K562 (cell line): Measurements from ENCODE around the gene AAK1. TPM values are rescaled to one million over a fixed set of nuclear protein-coding genes. Genes with fewer than 3 reads are reported as not detected.

ENCODE experiments used
- ATAC-seq: fragments of 200-7000 bp; cut with Tn5 transposase; 3 replicates; pipeline ENCODE4 v1.9.1; 2020; ENCODE audit warnings: moderate library complexity
- BruUV-seq: library from RNA; stranded (reverse); fragments of 400-500 nt; replicated peaks from 2 replicates; lab custom pipeline; 2021; lab: Mats Ljungman, UMichigan
- CTCF ChIA-PET: fragments of 300-600 bp; formaldehyde crosslinking; extraction: SDS; loops from one replicate; lab custom pipeline; 2021; ENCODE audit warnings: low intra/inter-chr PET ratio; lab: Yijun Ruan, JAX
- POLR2A ChIA-PET: fragments of 300-600, 350-650 bp; sonication (Branson Sonifier 250); formaldehyde crosslinking; extraction: SDS; loops from one replicate; lab custom pipeline; 2021; ENCODE audit warnings: antibody characterized with exemption, inconsistent platforms; lab: Yijun Ruan, JAX
- DNase-seq, 4 experiments: peaks; one replicate each; pipeline versions ENCODE4 v3.0.0 to v3.0.0-alpha.2; 2011 to 2018; ENCODE audit warnings: low spot score in 3 of 4, mixed read lengths in 3 of 4; ENCODE audit errors: extremely low read depth in 1 of 4
- FAIRE-seq: peaks from 2 replicates; lab custom pipeline; 2011; peaks lifted over from hg19 to GRCh38; lab: Jason Lieb, UNC
- H2AFZ ChIP-seq: 2 replicates; pipeline ENCODE4 v1.6.0; 2011; ENCODE audit warnings: low read depth, low read length, control low read depth, inconsistent platforms
- H3K27ac ChIP-seq: fragments of 200-600 bp; 3 replicates; pipeline ENCODE4 v1.8.0; 2011; ENCODE audit warnings: low read depth, mild to moderate bottlenecking, control low read depth, inconsistent platforms, low read length, moderate library complexity, mixed read lengths; ENCODE audit errors: extremely low read depth
- H3K27me3 ChIP-seq, 2 experiments: fragments of 300-600 bp in 1 of 2; 2 replicates in 1 of 2; 3 replicates in 1 of 2; pipeline versions ENCODE4 v1.6.0 to v1.8.0; 2011; ENCODE audit warnings: inconsistent platforms in 2 of 2, low read length in 2 of 2, mild to moderate bottlenecking in 1 of 2, mixed read lengths in 1 of 2, moderate library complexity in 1 of 2; ENCODE audit not compliant: control insufficient read depth in 2 of 2, insufficient read depth in 2 of 2
- H3K36me3 ChIP-seq: fragments of 300-600 bp; 3 replicates; pipeline ENCODE4 v1.8.0; 2011; ENCODE audit warnings: mild to moderate bottlenecking, low read length, inconsistent platforms; ENCODE audit not compliant: control insufficient read depth, insufficient read depth
- H3K4me1 ChIP-seq, 2 experiments: fragments of 200-600 bp in 1 of 2; replicated peaks in 1 of 2; 2 replicates in 1 of 2; 3 replicates in 1 of 2; pipeline versions ENCODE4 v1.5.1 to v1.8.0; 2011; ENCODE audit warnings: inconsistent platforms in 2 of 2, low read length in 2 of 2, mild to moderate bottlenecking in 1 of 2, mixed read lengths in 1 of 2, moderate library complexity in 1 of 2; ENCODE audit not compliant: control insufficient read depth in 2 of 2, insufficient read depth in 2 of 2
- H3K4me2 ChIP-seq: 2 replicates; pipeline ENCODE4 v1.6.1; 2011; ENCODE audit warnings: low read length, control low read depth, inconsistent platforms, mixed read lengths; ENCODE audit not compliant: insufficient read depth
- H3K4me3 ChIP-seq: fragments of 200-600 bp; sonication (generic), shearing (Covaris generic); 2 replicates; pipeline ENCODE4 v1.5.1; 2016; ENCODE audit warnings: control low read depth, inconsistent platforms
- H3K79me2 ChIP-seq: fragments of 200-600 bp; 3 replicates; pipeline ENCODE4 v1.8.0; 2011; ENCODE audit warnings: low read length, inconsistent platforms; ENCODE audit not compliant: control insufficient read depth, insufficient read depth
- H3K9ac ChIP-seq, 2 experiments: 2 replicates each; pipeline versions ENCODE4 v1.6.0 to v1.6.1; 2011; ENCODE audit warnings: low read depth in 2 of 2, low read length in 2 of 2, control low read depth in 1 of 2, inconsistent platforms in 1 of 2, mild to moderate bottlenecking in 1 of 2, mixed read lengths in 1 of 2; ENCODE audit not compliant: insufficient read depth in 1 of 2
- H3K9me1 ChIP-seq: one replicate; pipeline ENCODE4 v1.6.0; 2011; ENCODE audit warnings: inconsistent platforms, mild to moderate bottlenecking, low read length, moderate library complexity; ENCODE audit not compliant: control insufficient read depth, insufficient read depth
- H3K9me3 ChIP-seq: replicated peaks from 2 replicates; pipeline ENCODE4 v1.5.1; 2011; ENCODE audit warnings: low read depth, low read length, inconsistent platforms; ENCODE audit not compliant: control insufficient read depth, insufficient read depth
- H4K20me1 ChIP-seq: replicated peaks from 2 replicates; pipeline ENCODE4 v1.6.1; 2011; ENCODE audit warnings: low read length, inconsistent platforms, mixed read lengths; ENCODE audit not compliant: control insufficient read depth, insufficient read depth
- CTCFL ChIP-seq: IDR thresholded peaks from 2 replicates; pipeline ENCODE4 v1.6.1; 2011; ENCODE audit warnings: borderline replicate concordance, low read depth, mild to moderate bottlenecking, moderate library complexity, low read length; ENCODE audit not compliant: insufficient read depth, poor library complexity, severe bottlenecking
- ELF1 ChIP-seq: fragments of 200-800 bp; sonication (Bioruptor generic); IDR thresholded peaks from 2 replicates; pipeline ENCODE4 v1.6.1; 2016; ENCODE audit warnings: missing genetic modification characterization, missing compliant biosample characterization
- HEY1 ChIP-seq: fragments of 250-450 bp; sonication (Bioruptor Pico); IDR thresholded peaks from 2 replicates; pipeline ENCODE4 v1.5.0; 2020; ENCODE audit warnings: mild to moderate bottlenecking, moderate library complexity, borderline replicate concordance
- RB1 ChIP-seq: fragments of 450-650 bp; IDR thresholded peaks from 2 replicates; pipeline ENCODE4 v1.6.1; 2017; ENCODE audit warnings: low read depth, mild to moderate bottlenecking
- RERE ChIP-seq: sonication (generic); formaldehyde crosslinking; IDR thresholded peaks from 2 replicates; pipeline ENCODE4 v1.8.0; 2023; ENCODE audit warnings: missing genetic modification reagents, mild to moderate bottlenecking, borderline replicate concordance
- TCF7L2 ChIP-seq: fragments of 150-350 bp; IDR thresholded peaks from 2 replicates; pipeline ENCODE4 v1.6.1; 2016; ENCODE audit warnings: low read depth, mild to moderate bottlenecking, low read length, moderate library complexity
- TRIM24 ChIP-seq, 2 experiments: fragments of 450-650 bp; IDR thresholded peaks; 2 replicates each; pipeline ENCODE4 v1.6.1; 2016
- ZNF316 ChIP-seq: fragments of 450-650 bp; IDR thresholded peaks from 2 replicates; pipeline ENCODE4 v1.6.1; 2016
- ZNF766 ChIP-seq: fragments of 200-800 bp; sonication (Bioruptor generic); conservative IDR thresholded peaks from 2 replicates; pipeline ENCODE4 v1.6.1; 2016; ENCODE audit warnings: missing genetic modification characterization, missing compliant biosample characterization
- WGBS: fragments of 100-300 bp; shearing (Covaris generic); methylation state at CpG from one replicate; pipeline ENCODE4 v1.1.6; 2016; ENCODE audit warnings: low coverage, mixed read lengths; ENCODE audit not compliant: insufficient coverage; ENCODE audit errors: missing lambda C conversion rate; 5-methylcytosine and 5-hydroxymethylcytosine counted together
- in situ Hi-C: fragments of 300-500 bp; cut with MboI; formaldehyde crosslinking; loops from 4 replicates; pipeline ENCODE4 v1.15.0; 2018; ENCODE audit warnings: inconsistent platforms, mixed read lengths
- intact Hi-C: fragments of 100-400 bp; cut with micrococcal nuclease; formaldehyde crosslinking; loops from 2 replicates; pipeline ENCODE4 v1.14.2; 2022
- polyA plus RNA-seq, 8 experiments: library from polyadenylated mRNA; depleted of rRNA in 4 of 8; stranded (reverse) in 5 of 8; unstranded in 3 of 8; fragments of >200 nt; fragmentation: Nextera tagmentation in 2 of 8; fragmentation: Illumina TruSeq in 1 of 8; extraction: Ambion mirVana in 2 of 8; extraction: Trizol in 1 of 8; gene quantifications; 2 replicates each; pipeline versions ENCODE4 v1.2.1 to v1.2.3, GENCODE V29; 2011 to 2014; ENCODE audit warnings: inconsistent platforms in 1 of 8, missing spikeins in 1 of 8
- total RNA-seq, 7 experiments: library from RNA; depleted of rRNA in 6 of 7; stranded (reverse); fragments of >200 nt in 6 of 7; fragmentation: Illumina TruSeq in 2 of 7; extraction: Trizol in 2 of 7; gene quantifications; 2 replicates each; pipeline versions ENCODE4 v1.2.1 to v1.2.3, GENCODE V29; 2011 to 2021; ENCODE audit warnings: low replicate concordance in 1 of 7
- TF ChIP-seq, protein P1 (sequence below): fragments of 250-450 bp; sonication (Bioruptor Pico); IDR thresholded peaks from 2 replicates; pipeline ENCODE4 v1.5.0; 2020; ENCODE audit warnings: mild to moderate bottlenecking

The AAK1 gene
- total and polyA plus RNA-seq, 9 of the 15 experiments (the other 6 are each of a cell fraction or from before 2014, with no cell fraction given), result 0.89 to 17.1 (median 6.0) TPM

- TF ChIP-seq, protein P1, sequence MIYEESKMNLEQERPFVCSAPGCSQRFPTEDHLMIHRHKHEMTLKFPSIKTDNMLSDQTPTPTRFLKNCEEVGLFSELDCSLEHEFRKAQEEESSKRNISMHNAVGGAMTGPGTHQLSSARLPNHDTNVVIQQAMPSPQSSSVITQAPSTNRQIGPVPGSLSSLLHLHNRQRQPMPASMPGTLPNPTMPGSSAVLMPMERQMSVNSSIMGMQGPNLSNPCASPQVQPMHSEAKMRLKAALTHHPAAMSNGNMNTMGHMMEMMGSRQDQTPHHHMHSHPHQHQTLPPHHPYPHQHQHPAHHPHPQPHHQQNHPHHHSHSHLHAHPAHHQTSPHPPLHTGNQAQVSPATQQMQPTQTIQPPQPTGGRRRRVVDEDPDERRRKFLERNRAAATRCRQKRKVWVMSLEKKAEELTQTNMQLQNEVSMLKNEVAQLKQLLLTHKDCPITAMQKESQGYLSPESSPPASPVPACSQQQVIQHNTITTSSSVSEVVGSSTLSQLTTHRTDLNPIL (CRISPR knock-in tag), result no peak
- TF ChIP-seq RERE, result no peak
Observed at GRCh38 chr2:69665152-69665551, 21.6 kb upstream of the AAK1 start (continued).

DNA sequence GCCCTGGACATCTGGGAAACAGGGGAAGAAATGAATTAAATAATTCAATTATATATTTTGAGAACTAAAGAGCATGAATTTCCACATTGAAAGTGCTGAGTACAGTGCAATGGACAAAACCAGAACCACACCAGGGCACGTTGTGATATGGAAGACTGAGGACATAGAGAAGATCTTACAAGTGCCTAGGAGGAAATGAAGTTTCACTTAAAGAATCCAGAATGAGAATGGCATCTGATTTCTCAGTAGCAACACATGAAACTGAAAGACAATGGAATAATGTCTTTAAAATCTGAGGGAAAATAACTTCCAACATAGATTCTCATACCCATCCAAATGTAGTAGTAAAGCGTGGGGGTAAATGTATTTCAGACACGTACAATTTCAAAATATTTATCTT is 20.3 kb upstream of the AAK1 start:
- Histone ChIP-seq H3K4me2 (no peak overlapping the region), H3K79me2 (no peaks in the 10 kb centered on the region), H3K36me3 (no peaks in the 10 kb centered on the region), H3K27me3 (no peaks in the 10 kb centered on the region), H3K4me3 (no peak overlapping the region), H3K9me3 (peaks cover 5% of the 10 kb centered on the region), H2AFZ (no peak overlapping the region), H3K27ac (no peak overlapping the region), H3K4me1 (peaks cover 0 to 3% of the 10 kb centered on the region in 2 experiments; a peak in 2 of 5 replicates), H3K9me1 (no peaks in the 10 kb centered on the region), H3K9ac (no peak overlapping the region), H4K20me1 (no peaks in the 10 kb centered on the region)
- no peak for FAIRE-seq
- ChIA-PET POLR2A (interaction anchor here (1.0 kb wide), 1 partner anchor 19 kb away, joined by 6 read pairs; no protein-coding TSS in a partner anchor), CTCF (no interaction called here)
- BruUV-seq, result no TSS peak
- intact Hi-C loops (no loop called here), in situ Hi-C loops (no loop called here)
- ATAC-seq, result no peak
- 45% methylated on average over 3 of the region's 3 CpGs for WGBS
- DNase-seq, result no peak
- no peak for TF ChIP-seq ELF1 (tag)
- no peak for TF ChIP-seq HEY1 (CRISPR knock-in tag)
- no peak for TF ChIP-seq ZNF766 (CRISPR knock-in tag)
- no peak for TF ChIP-seq TCF7L2
- 0 out of 2 replicates have a peak, but pooled peaks have one; percentile 3 for TF ChIP-seq ZNF316
- 0 out of 4 replicates have a peak, but pooled peaks of 1 of the 2 experiments have one; percentile 29 for TF ChIP-seq TRIM24 (IDR thresholded peaks at IDR 0.05)
- TF ChIP-seq RB1, result no peak
- TF ChIP-seq CTCFL, result no peak
